ENCODE data around the gene SLC2A1. TPM values are rescaled to one million over a fixed set of nuclear protein-coding genes. Genes with fewer than 3 reads are reported as not detected.

Gene SLC2A1
- total and polyA plus RNA-seq, 2 of the 13 experiments (the other 11 are each of a cell fraction or from before 2014, with no cell fraction given), result 125 to 423 TPM

DNA sequence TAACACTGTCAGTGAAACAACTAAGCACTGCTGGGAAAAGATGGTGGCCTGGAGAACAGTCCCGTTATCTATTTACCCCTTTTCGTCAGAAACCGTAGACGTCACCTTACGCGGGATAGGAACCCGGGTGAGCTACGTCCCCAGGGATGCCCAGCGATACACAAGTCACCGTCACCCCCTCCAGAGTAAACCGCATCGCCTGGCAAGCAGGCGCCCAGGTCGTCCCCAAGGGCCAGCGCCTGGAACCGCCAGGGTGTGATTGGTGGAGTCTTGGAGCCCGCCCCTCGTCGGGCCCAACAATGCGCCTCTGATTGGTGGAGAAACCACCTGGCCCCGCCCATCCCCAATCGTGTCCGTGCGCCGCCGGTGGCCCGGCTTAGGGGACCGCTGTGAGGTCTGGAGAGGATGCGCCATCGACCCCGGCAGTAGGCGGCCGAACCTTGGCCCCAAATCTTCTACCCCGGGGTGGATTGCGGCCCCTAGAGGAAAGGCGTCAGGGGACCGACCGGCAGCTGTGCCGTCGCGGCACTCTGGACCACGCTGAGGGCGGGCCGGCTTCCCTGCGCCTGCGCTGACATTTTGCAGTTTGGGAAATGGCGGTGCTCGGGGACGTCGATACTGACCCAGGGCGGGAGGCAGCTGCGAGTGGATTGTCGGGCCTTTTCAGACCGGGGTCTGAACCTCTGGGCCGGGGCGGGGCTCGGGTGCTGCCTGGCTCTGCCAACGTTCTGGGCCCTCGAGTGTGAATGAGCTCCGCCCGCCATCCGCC lies 34.4 kb downstream of the SLC2A1 start (continued):
- TF ChIP-seq SAFB2 (CRISPR knock-in tag; IDR thresholded peaks at IDR 0.05; ENCODE audit: borderline replicate concordance, low read depth) (peak; percentile 80; the same call in 1 of the 2 replicates), ZNF792 (CRISPR knock-in tag; IDR thresholded peaks at IDR 0.05) (peak; percentile 81), SP5 (CRISPR knock-in tag; IDR thresholded peaks at IDR 0.05; ENCODE audit: borderline replicate concordance, low read depth) (peak; percentile 30; the same call in 1 of the 2 replicates), ZNF331 (CRISPR knock-in tag; IDR thresholded peaks at IDR 0.05) (peak; percentile 40; the same call in 1 of the 2 replicates), ESRRA (CRISPR knock-in tag; IDR thresholded peaks at IDR 0.05; ENCODE audit: low read depth) (no peak), PCBP1 (IDR thresholded peaks at IDR 0.05; ENCODE audit: borderline replicate concordance, low read depth, low read length) (peak; percentile 92), ZNF280D (CRISPR knock-in tag; IDR thresholded peaks at IDR 0.05) (0 out of 2 replicates have a peak, but pooled peaks have one; percentile 36), FLYWCH1 (CRISPR knock-in tag; IDR thresholded peaks at IDR 0.05) (no peak), DNMT1 (CRISPR knock-in tag; IDR thresholded peaks at IDR 0.05) (0 out of 2 replicates have a peak, but pooled peaks have one; percentile 14)
- TF ChIP-seq, protein P1, sequence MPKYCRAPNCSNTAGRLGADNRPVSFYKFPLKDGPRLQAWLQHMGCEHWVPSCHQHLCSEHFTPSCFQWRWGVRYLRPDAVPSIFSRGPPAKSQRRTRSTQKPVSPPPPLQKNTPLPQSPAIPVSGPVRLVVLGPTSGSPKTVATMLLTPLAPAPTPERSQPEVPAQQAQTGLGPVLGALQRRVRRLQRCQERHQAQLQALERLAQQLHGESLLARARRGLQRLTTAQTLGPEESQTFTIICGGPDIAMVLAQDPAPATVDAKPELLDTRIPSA (CRISPR knock-in tag; IDR thresholded peaks at IDR 0.05; ENCODE audit: borderline replicate concordance), result 0 out of 2 replicates have a peak, but pooled peaks have one; percentile 70
- TF ChIP-seq, protein P2, sequence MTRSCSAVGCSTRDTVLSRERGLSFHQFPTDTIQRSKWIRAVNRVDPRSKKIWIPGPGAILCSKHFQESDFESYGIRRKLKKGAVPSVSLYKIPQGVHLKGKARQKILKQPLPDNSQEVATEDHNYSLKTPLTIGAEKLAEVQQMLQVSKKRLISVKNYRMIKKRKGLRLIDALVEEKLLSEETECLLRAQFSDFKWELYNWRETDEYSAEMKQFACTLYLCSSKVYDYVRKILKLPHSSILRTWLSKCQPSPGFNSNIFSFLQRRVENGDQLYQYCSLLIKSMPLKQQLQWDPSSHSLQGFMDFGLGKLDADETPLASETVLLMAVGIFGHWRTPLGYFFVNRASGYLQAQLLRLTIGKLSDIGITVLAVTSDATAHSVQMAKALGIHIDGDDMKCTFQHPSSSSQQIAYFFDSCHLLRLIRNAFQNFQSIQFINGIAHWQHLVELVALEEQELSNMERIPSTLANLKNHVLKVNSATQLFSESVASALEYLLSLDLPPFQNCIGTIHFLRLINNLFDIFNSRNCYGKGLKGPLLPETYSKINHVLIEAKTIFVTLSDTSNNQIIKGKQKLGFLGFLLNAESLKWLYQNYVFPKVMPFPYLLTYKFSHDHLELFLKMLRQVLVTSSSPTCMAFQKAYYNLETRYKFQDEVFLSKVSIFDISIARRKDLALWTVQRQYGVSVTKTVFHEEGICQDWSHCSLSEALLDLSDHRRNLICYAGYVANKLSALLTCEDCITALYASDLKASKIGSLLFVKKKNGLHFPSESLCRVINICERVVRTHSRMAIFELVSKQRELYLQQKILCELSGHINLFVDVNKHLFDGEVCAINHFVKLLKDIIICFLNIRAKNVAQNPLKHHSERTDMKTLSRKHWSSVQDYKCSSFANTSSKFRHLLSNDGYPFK (CRISPR knock-in tag; IDR thresholded peaks at IDR 0.05; ENCODE audit: borderline replicate concordance), result peak; percentile 57; the same call in 1 of the 2 replicates
- TF ChIP-seq, protein P3, sequence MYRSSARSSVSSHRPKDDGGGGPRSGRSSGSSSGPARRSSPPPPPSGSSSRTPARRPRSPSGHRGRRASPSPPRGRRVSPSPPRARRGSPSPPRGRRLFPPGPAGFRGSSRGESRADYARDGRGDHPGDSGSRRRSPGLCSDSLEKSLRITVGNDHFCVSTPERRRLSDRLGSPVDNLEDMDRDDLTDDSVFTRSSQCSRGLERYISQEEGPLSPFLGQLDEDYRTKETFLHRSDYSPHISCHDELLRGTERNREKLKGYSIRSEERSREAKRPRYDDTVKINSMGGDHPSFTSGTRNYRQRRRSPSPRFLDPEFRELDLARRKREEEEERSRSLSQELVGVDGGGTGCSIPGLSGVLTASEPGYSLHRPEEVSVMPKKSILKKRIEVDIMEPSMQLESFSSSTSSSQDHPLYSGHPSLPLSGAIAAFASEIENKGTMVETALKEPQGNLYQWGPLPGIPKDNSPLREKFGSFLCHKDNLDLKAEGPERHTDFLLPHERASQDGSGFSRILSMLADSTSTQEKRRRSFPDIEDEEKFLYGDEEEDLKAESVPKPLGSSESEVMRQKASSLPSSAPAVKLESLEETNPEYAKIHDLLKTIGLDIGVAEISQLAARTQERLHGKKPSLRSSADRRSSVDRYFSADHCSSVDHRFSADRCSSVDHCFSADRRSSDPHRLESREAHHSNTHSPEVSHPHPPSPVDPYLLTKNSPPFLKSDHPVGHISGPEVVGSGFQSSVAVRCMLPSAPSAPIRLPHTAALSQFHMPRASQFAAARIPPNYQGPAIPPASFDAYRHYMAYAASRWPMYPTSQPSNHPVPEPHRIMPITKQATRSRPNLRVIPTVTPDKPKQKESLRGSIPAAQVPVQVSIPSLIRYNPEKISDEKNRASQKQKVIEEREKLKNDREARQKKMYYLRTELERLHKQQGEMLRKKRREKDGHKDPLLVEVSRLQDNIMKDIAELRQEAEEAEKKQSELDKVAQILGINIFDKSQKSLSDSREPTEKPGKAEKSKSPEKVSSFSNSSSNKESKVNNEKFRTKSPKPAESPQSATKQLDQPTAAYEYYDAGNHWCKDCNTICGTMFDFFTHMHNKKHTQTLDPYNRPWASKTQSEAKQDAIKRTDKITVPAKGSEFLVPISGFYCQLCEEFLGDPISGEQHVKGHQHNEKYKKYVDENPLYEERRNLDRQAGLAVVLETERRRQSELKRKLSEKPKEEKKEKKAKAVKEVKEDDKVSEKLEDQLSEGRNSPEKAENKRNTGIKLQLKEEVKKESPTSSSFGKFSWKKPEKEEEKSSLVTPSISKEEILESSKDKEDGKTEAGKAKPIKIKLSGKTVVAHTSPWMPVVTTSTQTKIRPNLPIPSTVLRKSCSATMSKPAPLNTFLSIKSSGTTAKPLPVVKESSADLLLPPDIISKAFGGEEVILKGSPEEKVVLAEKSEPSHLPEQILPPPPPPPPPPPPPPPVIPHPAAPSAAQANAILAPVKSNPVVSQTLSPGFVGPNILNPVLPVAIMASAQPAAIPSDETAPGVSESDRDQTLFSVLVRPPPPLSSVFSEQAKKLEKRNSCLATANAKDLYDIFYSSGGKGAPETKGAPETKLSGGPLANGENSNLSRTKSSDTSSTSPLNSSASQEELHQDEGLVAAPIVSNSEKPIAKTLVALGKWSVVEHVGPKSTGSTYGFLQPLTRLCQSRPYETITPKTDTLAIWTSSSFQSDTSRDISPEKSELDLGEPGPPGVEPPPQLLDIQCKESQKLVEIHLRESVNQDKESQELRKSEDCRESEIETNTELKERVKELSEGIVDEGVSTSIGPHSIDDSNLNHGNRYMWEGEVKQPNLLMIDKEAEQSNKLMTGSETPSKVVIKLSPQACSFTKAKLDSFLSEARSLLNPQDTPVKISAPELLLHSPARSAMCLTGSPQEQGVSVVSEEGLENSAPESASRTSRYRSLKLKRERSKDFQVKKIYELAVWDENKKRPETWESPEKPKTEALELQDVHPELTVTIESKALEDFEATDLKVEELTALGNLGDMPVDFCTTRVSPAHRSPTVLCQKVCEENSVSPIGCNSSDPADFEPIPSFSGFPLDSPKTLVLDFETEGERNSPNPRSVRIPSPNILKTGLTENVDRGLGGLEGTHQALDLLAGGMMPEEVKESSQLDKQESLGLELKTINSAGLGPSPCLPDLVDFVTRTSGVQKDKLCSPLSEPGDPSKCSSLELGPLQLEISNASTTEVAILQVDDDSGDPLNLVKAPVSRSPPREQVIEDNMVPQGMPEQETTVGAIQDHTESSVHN (CRISPR knock-in tag; IDR thresholded peaks at IDR 0.05), result 0 out of 2 replicates have a peak, but pooled peaks have one; percentile 19
